A673 (cell line): ENCODE measurements around the gene CCRL2.

ENCODE experiments used
- EZH2 ChIP-seq: fragments of 200-600 bp; sonication (generic); IDR thresholded peaks from 2 replicates; pipeline ENCODE4 v1.6.1; 2017; ENCODE audit warnings: borderline replicate concordance, low read depth, mild to moderate bottlenecking, mixed read lengths, antibody characterized with exemption, low read length; ENCODE audit not compliant: poor library complexity, severe bottlenecking
- TF ChIP-seq, protein P1 (sequence below): fragments of 300-800, 200-600 bp; sonication (generic); conservative IDR thresholded peaks from 2 replicates; pipeline ENCODE4 v1.5.1; 2017; ENCODE audit warnings: low read depth, mild to moderate bottlenecking, antibody characterized with exemption, low read length, moderate library complexity, mixed read lengths

DNA sequence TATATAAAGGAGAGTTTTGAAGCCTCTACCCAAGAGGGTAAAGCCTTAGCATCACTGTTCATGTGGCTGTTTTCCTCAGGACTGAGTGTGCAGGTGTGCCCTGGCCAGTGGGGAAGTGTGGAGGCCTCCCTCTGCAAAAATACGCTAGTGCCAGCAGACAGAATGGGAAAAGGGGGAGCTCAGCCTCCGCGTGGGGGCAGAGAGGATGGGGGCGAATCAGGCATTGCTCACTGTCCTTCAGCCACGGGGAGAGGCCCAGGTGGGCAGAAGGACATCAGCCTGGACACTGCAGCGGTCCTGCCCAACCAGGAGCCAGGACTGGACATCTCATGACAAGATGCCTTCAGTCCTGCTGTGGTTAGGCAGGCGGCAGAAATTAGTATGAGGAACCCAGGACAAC is 47.5 kb downstream of the CCRL2 start:
- TF ChIP-seq, protein P1, sequence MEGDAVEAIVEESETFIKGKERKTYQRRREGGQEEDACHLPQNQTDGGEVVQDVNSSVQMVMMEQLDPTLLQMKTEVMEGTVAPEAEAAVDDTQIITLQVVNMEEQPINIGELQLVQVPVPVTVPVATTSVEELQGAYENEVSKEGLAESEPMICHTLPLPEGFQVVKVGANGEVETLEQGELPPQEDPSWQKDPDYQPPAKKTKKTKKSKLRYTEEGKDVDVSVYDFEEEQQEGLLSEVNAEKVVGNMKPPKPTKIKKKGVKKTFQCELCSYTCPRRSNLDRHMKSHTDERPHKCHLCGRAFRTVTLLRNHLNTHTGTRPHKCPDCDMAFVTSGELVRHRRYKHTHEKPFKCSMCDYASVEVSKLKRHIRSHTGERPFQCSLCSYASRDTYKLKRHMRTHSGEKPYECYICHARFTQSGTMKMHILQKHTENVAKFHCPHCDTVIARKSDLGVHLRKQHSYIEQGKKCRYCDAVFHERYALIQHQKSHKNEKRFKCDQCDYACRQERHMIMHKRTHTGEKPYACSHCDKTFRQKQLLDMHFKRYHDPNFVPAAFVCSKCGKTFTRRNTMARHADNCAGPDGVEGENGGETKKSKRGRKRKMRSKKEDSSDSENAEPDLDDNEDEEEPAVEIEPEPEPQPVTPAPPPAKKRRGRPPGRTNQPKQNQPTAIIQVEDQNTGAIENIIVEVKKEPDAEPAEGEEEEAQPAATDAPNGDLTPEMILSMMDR = no peak
- TF ChIP-seq EZH2 = no peak
